CD4-positive, alpha-beta T cell treated with Interleukin-1 beta for 1 hour (primary cell): ENCODE measurements around the gene RUNX1.

Source experiments
- DNase-seq, 2 donors: peaks; one replicate each; pipeline ENCODE4 v3.0.0-alpha.2; 2020 to 2022

Gene RUNX1

DNA sequence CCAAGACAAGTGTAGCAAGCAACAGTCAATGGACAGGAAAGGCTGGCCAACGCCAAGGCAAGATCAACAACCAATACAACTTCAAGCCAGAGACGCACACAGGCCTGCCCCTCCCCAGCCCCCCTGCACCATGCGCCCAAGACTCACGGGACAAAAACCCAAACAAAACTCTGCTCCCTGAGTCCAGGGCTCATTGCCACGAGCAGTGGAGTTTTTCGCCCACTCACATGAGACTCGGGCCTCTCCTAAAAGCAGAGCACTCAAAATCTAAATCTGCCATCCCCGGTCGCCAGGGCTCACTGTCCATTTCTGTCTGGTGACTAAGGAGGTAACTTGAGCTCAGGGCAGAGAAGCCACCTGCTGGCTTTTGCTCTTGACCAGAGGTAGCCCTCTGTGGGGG lies 205.5 kb downstream of the RUNX1 start:
- no peak for DNase-seq

- no peak for DNase-seq
Observed at GRCh38 chr21:34841154-34841553, 207.9 kb downstream of the RUNX1 start.

DNA sequence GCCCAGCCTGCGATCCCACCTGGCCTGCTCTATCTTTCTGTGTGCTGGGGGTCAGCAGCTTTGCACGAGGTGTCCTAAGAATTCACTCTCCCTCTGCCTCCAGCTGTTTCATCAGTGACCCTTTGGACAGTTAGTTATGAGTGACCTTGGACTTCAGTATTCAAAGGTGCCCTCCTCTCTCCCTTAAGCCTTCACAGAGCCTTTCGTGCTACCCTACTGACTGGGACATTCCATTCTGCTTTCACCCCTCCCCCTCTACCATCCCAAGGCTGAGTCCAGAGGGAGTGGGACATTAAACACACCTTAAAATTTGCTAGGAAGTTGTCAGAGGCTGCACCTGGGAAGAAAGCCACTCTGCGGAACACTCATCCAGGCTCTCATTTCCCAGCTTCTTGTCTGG lies 208.4 kb downstream of the RUNX1 start:
- DNase-seq: no peak

DNA sequence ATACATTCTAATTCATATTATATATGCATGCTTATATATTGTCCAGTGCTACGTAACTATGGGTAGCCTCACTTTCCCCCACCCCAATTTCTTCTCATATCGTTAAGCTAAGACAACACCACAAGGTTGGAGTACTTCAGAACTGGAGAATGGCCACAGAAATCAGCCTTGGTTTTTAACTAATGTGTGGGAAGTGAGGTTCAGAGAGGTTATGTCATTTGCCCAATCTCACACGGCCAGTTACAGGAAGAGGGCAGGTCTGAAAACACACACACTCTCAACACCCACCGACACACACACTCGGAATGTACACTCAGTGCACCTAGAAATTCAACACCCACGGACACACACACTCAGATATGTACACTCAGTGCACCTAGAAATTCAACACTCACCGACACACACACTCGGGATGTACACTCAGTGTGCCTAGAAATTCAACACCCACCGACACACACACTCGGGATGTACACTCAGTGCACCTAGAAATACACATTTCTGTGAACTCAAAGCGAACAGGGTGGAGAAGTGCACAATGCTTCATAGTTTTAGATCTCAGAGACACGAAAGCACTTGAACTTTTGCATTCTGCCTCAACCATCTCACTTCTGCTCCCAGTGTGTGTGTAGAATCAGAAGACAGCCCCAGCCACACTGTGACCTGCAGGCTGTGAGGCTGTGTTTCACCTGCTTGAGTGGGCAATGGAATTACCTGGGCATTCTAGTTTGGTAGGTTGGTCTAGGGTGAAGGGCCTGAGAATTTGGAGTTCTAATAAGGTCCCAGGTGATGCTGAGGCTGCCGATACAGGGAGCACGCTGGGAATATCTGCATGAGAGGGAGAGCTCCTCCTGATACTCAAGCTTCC lies 209.9 kb downstream of the RUNX1 start:
- no peak for DNase-seq

GRCh38 chr21:34836933-34837505 lies 212.1 kb downstream of the RUNX1 start:
- DNase-seq: no peak

- peak in 1 of 2 donors; percentile 67 for DNase-seq
Observed at GRCh38 chr21:34836103-34836932, 212.8 kb downstream of the RUNX1 start.

- DNase-seq: no peak
Observed at GRCh38 chr21:34835526-34835925, 213.6 kb downstream of the RUNX1 start.

GRCh38 chr21:34834852-34835501 lies 214.1 kb downstream of the RUNX1 start:
- no peak for DNase-seq

DNA sequence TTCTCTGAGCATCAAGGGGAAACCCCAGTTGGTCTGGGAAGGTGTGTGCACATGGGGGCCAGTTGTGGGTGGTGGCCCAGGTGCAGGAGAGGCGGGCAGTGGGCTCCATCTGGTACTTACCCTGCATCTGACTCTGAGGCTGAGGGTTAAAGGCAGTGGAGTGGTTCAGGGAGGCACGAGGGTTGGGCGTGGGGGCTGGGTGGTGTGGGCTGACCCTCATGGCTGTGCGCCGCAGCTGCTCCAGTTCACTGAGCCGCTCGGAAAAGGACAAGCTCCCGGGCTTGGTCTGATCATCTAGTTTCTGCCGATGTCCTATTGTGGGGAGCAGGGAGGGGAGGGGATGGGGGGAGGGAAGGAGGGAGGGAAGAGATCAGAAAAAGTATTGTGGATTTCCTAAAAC lies 214.8 kb downstream of the RUNX1 start:
- no peak for DNase-seq

DNA sequence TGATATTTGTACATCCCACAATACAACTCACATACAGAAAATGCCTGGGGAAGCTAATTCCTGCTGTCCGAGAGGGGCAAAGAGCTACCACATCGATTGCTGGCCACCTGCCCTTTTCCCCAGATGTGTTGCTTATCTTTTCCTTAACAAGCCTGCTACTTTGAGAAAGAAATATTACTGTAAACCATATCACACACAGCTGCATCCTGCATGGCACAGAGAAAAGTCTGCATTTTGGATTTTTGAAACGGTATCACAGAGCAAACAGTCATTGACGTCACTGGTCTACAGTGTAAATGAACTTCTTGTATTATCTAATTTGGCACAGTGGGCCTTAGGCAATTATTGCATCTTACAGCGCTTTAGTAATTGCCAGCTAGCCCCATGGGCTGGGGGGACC lies 215.6 kb downstream of the RUNX1 start:
- DNase-seq: no peak

- no peak for DNase-seq
Observed at GRCh38 chr21:34830386-34831170, 218.5 kb downstream of the RUNX1 start.

DNA sequence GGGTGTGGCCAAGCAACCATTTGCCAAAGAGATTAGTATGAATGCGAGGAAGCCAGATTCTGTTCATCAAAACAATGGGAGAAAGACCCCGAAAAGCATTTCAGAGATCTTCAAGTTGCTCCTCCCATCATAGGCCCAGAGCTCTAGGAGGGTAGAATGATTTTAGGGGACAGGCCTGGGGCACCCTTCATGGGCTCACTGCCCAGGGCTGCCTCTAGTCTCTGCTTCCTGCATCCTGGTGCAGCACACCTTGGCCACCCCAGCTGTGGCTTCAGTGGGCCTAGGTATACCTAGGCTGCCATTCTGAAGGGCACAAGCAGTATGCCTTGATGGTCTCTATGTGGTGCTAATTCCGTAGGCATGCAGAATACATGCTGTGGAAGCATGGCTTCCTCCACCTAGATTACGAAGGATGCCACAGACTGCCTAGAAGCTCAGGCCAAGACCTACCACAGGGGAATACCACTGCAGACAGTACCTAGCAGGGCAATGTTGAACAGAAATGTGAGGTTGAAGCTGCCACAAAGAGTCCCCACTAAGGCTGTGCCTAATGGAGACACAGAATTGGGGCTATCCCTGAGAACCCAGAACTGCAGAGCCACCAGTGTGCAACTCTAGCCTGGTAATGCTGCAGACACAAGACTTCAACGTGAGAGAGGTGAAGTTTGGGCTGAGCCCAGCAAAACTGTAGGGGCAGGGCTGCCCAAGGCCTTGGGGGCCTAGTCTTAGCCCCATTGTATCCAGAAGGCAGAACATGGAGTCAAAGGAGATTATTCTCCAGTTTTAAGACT lies 221.5 kb downstream of the RUNX1 start:
- no peak for DNase-seq

GRCh38 chr21:34826836-34827235 lies 222.3 kb downstream of the RUNX1 start:
- DNase-seq: no peak

DNA sequence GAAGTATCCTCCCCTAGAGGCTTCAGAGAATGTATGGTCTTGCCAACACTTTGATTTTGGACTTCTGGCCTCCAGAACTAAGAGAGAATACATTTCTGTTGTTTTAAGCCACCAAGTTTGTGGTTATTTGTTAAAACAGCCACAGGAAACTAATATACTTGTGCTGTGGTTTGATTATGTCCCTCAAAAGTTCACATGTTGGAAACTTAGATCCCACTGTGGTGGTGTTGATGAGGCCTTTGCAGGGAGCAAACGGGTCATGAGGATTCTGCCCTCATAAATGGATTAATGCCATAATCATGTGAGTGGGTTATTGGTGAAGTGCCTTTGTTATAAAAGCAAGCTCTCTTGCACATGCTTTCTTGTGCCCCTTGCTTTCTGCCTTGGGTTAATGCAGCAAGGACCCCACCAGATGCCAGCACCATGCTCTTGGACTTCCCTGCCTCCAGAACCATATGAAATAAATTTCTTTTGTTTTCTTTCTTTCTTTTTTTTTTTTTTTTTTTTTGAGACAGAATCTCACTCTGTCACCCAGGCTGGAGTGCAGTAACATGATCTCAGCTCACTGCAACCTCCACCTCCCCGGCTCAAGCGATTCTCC lies 223.1 kb downstream of the RUNX1 start:
- DNase-seq: no peak

DNA sequence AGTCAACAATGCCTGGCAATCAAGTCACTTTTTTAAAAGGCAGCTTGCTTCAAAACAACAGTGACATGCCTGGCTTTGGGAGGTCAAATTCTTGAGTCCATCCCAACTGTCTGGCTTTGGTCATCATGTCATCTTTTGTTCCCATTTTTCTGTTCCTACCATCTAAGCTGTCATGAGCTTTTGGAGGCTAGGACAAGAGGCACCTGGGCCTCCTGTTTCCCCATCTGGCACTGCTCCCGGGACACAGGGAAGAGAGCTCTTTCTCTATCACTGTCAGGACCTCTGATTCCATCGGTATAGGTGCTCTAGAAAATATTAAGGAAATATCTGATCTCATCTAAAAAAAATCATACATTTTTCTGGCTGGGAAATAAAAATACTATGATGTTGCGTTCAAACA lies 224.0 kb downstream of the RUNX1 start:
- no peak for DNase-seq

DNA sequence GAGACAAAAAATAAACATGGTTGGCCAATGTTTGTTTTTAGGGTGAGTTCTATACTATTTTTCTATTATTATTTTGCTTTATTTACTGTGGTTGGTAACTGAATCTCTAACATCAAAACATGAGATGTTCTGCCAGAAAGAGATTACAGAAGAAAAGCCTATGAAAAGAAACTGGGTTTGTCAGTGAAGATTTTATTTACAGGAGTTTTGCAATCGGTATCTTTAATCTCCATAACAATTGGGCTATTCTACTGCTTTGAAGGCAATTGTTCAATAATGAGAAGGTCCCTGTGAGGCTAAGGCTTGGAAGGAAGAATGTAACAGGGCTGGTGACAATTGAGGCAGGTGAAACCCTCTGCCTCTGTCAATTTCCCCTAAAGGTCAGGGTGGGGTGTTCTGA lies 224.8 kb downstream of the RUNX1 start:
- DNase-seq: no peak

DNA sequence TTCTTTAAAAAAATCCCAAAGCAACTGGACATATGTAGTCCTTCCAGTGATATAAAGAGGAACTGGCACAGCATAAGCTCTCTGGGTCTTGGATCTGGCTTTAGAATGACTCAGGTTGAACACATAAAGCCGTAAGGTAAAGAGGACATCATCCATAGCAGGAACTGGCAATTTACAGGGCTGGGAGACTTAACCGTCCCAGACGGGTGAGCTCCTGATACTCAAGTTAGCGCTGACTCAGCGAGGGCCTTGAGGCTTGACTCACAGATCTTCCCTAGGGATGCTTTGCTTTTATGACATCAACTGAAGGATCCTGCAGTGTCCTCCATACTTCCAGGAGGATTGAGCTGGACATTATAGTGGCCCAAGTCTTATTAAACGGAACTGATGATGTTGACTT lies 226.2 kb downstream of the RUNX1 start:
- no peak for DNase-seq

DNA sequence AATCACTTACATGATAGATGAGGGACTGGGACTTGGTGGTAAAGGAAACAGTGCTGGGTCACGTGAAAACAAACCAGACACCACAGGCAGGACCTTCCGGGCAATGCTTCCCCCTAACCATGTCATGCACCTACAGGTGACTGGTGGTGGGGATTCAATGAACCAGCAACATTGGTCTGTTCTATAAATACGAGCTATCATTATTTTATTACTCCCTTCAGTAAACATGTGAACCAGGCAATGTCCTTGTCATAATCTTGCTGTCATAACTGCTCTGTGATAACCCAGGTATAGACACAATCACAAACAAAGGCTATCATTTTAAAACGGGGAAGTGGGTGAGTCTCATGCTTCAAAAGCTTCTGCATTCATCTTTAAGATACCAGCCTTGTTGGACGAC lies 226.9 kb downstream of the RUNX1 start:
- DNase-seq: no peak

DNA sequence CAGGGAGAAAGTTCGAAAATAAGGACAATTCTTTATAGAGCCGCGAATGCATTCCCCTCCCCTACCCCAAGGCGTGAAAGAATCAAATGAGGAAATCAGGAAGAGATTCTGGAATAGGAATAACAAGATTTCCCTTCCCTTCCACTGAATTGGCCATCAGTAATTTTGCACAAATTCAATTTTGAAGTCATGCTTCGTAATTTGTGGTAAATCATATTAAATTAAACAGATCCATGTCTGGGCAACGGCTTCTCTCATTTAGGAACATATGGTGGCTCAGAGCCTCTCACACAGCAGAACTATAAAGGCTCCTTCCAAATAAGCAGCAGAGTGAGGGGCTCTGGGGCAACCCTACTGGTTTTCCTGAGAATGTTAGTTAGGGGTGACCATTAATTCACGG lies 227.4 kb downstream of the RUNX1 start:
- no peak for DNase-seq

DNA sequence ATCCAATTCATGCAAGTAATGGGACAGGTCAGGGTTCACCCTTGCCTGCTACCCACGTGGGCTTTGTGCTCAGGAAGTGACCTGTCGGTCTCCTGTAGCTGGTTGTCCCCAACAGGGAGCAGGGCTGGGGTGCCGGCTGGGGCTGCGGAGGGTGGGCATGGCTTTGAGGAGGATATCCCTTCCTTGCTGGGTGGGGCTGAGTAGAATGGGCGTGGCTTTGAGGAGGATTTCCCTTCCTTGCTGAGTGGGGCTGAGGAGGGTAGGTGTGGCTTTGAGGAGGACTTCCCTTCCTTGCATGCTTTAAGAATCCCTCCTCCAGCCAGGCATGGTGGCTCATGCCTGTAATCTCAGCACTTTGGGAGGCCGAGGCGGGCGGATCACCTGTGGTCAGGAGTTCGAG lies 229.1 kb downstream of the RUNX1 start:
- no peak for DNase-seq

DNA sequence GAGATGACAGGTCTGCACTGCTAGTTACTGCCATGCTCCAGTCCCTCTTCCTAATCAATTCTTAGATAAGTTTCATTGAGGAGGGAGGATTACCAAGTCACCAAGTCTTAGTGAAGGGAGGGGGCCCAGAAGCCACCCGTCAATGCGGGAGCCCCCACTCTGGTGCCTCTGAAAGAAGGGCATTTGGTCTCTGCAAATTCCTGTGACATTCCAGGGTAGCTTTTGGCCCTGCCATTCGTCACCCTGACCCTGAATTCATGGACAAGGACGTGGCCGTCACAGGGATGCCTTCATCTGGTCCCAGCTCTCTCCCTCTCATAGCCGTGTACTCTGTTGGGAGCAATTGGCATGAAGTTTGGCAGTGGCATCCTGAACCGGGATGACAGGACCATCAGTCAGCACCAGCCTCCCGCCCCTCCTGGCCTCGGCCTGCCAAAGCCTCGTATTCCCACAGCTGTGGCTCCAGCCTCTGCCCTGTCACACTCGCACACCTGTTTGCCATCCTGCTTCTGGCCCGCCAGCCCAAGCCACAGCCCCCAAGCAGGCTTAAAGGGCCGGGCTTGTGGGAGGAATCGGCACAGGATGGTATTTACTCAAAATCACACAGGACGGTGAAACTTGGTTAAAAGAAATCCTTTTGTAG lies 229.6 kb downstream of the RUNX1 start:
- no peak for DNase-seq
